K562 (cell line): ENCODE measurements around the gene FAHD2A. TPM values are rescaled to one million over a fixed set of nuclear protein-coding genes. Genes with fewer than 3 reads are reported as not detected.

Experiments used
- ATAC-seq: fragments of 200-7000 bp; cut with Tn5 transposase; 3 replicates; pipeline ENCODE4 v1.9.1; 2020; ENCODE audit warnings: moderate library complexity
- BruUV-seq: library from RNA; stranded (reverse); fragments of 400-500 nt; replicated peaks from 2 replicates; lab custom pipeline; 2021; lab: Mats Ljungman, UMichigan
- CTCF ChIA-PET: fragments of 300-600 bp; formaldehyde crosslinking; extraction: SDS; loops from one replicate; lab custom pipeline; 2021; ENCODE audit warnings: low intra/inter-chr PET ratio; lab: Yijun Ruan, JAX
- POLR2A ChIA-PET: fragments of 300-600, 350-650 bp; sonication (Branson Sonifier 250); formaldehyde crosslinking; extraction: SDS; loops from one replicate; lab custom pipeline; 2021; ENCODE audit warnings: antibody characterized with exemption, inconsistent platforms; lab: Yijun Ruan, JAX
- DNase-seq, 4 experiments: peaks; one replicate each; pipeline versions ENCODE4 v3.0.0 to v3.0.0-alpha.2; 2011 to 2018; ENCODE audit warnings: low spot score in 3 of 4, mixed read lengths in 3 of 4; ENCODE audit errors: extremely low read depth in 1 of 4
- FAIRE-seq: peaks from 2 replicates; lab custom pipeline; 2011; peaks lifted over from hg19 to GRCh38; lab: Jason Lieb, UNC
- H2AFZ ChIP-seq: 2 replicates; pipeline ENCODE4 v1.6.0; 2011; ENCODE audit warnings: low read depth, low read length, control low read depth, inconsistent platforms
- H3K27ac ChIP-seq: fragments of 200-600 bp; 3 replicates; pipeline ENCODE4 v1.8.0; 2011; ENCODE audit warnings: low read depth, mild to moderate bottlenecking, control low read depth, inconsistent platforms, low read length, moderate library complexity, mixed read lengths; ENCODE audit errors: extremely low read depth
- H3K27me3 ChIP-seq, 2 experiments: fragments of 300-600 bp in 1 of 2; 2 replicates in 1 of 2; 3 replicates in 1 of 2; pipeline versions ENCODE4 v1.6.0 to v1.8.0; 2011; ENCODE audit warnings: inconsistent platforms in 2 of 2, low read length in 2 of 2, mild to moderate bottlenecking in 1 of 2, mixed read lengths in 1 of 2, moderate library complexity in 1 of 2; ENCODE audit not compliant: control insufficient read depth in 2 of 2, insufficient read depth in 2 of 2
- H3K36me3 ChIP-seq: fragments of 300-600 bp; 3 replicates; pipeline ENCODE4 v1.8.0; 2011; ENCODE audit warnings: mild to moderate bottlenecking, low read length, inconsistent platforms; ENCODE audit not compliant: control insufficient read depth, insufficient read depth
- H3K4me1 ChIP-seq, 2 experiments: fragments of 200-600 bp in 1 of 2; replicated peaks in 1 of 2; 2 replicates in 1 of 2; 3 replicates in 1 of 2; pipeline versions ENCODE4 v1.5.1 to v1.8.0; 2011; ENCODE audit warnings: inconsistent platforms in 2 of 2, low read length in 2 of 2, mild to moderate bottlenecking in 1 of 2, mixed read lengths in 1 of 2, moderate library complexity in 1 of 2; ENCODE audit not compliant: control insufficient read depth in 2 of 2, insufficient read depth in 2 of 2
- H3K4me2 ChIP-seq: 2 replicates; pipeline ENCODE4 v1.6.1; 2011; ENCODE audit warnings: low read length, control low read depth, inconsistent platforms, mixed read lengths; ENCODE audit not compliant: insufficient read depth
- H3K4me3 ChIP-seq: fragments of 200-600 bp; sonication (generic), shearing (Covaris generic); 2 replicates; pipeline ENCODE4 v1.5.1; 2016; ENCODE audit warnings: control low read depth, inconsistent platforms
- H3K79me2 ChIP-seq: fragments of 200-600 bp; 3 replicates; pipeline ENCODE4 v1.8.0; 2011; ENCODE audit warnings: low read length, inconsistent platforms; ENCODE audit not compliant: control insufficient read depth, insufficient read depth
- H3K9ac ChIP-seq, 2 experiments: 2 replicates each; pipeline versions ENCODE4 v1.6.0 to v1.6.1; 2011; ENCODE audit warnings: low read depth in 2 of 2, low read length in 2 of 2, control low read depth in 1 of 2, inconsistent platforms in 1 of 2, mild to moderate bottlenecking in 1 of 2, mixed read lengths in 1 of 2; ENCODE audit not compliant: insufficient read depth in 1 of 2
- H3K9me1 ChIP-seq: one replicate; pipeline ENCODE4 v1.6.0; 2011; ENCODE audit warnings: inconsistent platforms, mild to moderate bottlenecking, low read length, moderate library complexity; ENCODE audit not compliant: control insufficient read depth, insufficient read depth
- H3K9me3 ChIP-seq: replicated peaks from 2 replicates; pipeline ENCODE4 v1.5.1; 2011; ENCODE audit warnings: low read depth, low read length, inconsistent platforms; ENCODE audit not compliant: control insufficient read depth, insufficient read depth
- H4K20me1 ChIP-seq: replicated peaks from 2 replicates; pipeline ENCODE4 v1.6.1; 2011; ENCODE audit warnings: low read length, inconsistent platforms, mixed read lengths; ENCODE audit not compliant: control insufficient read depth, insufficient read depth
- CBX3 ChIP-seq, 2 experiments: IDR thresholded peaks; 1 replicate in 1 of 2; 2 replicates in 1 of 2; pipeline ENCODE4 v1.6.1; 2012; ENCODE audit warnings: inconsistent platforms in 2 of 2, low read length in 2 of 2, borderline replicate concordance in 1 of 2, control low read depth in 1 of 2
- CTCF ChIP-seq, 3 experiments: IDR thresholded peaks in 2 of 3; conservative IDR thresholded peaks in 1 of 3; 2 replicates each; pipeline ENCODE4 v1.5.1; 2011 to 2012; ENCODE audit warnings: low read length in 3 of 3, mild to moderate bottlenecking in 3 of 3, control low read depth in 2 of 3, improper control_type of control experiment in 1 of 3, inconsistent platforms in 1 of 3, low read depth in 1 of 3, mixed read lengths in 1 of 3, moderate library complexity in 1 of 3; ENCODE audit not compliant: insufficient read depth in 2 of 3
- WGBS: fragments of 100-300 bp; shearing (Covaris generic); methylation state at CpG from one replicate; pipeline ENCODE4 v1.1.6; 2016; ENCODE audit warnings: low coverage, mixed read lengths; ENCODE audit not compliant: insufficient coverage; ENCODE audit errors: missing lambda C conversion rate; 5-methylcytosine and 5-hydroxymethylcytosine counted together
- in situ Hi-C: fragments of 300-500 bp; cut with MboI; formaldehyde crosslinking; loops from 4 replicates; pipeline ENCODE4 v1.15.0; 2018; ENCODE audit warnings: inconsistent platforms, mixed read lengths
- intact Hi-C: fragments of 100-400 bp; cut with micrococcal nuclease; formaldehyde crosslinking; loops from 2 replicates; pipeline ENCODE4 v1.14.2; 2022
- polyA plus RNA-seq, 8 experiments: library from polyadenylated mRNA; depleted of rRNA in 4 of 8; stranded (reverse) in 5 of 8; unstranded in 3 of 8; fragments of >200 nt; fragmentation: Nextera tagmentation in 2 of 8; fragmentation: Illumina TruSeq in 1 of 8; extraction: Ambion mirVana in 2 of 8; extraction: Trizol in 1 of 8; gene quantifications; 2 replicates each; pipeline versions ENCODE4 v1.2.1 to v1.2.3, GENCODE V29; 2011 to 2014; ENCODE audit warnings: inconsistent platforms in 1 of 8, missing spikeins in 1 of 8
- total RNA-seq, 7 experiments: library from RNA; depleted of rRNA in 6 of 7; stranded (reverse); fragments of >200 nt in 6 of 7; fragmentation: Illumina TruSeq in 2 of 7; extraction: Trizol in 2 of 7; gene quantifications; 2 replicates each; pipeline versions ENCODE4 v1.2.1 to v1.2.3, GENCODE V29; 2011 to 2021; ENCODE audit warnings: low replicate concordance in 1 of 7

Gene FAHD2A
- total and polyA plus RNA-seq, 9 of the 15 experiments (the other 6 are each of a cell fraction or from before 2014, with no cell fraction given): 13.8 to 41.0 (median 30.4) TPM

GRCh38 chr2:95388091-95388692 is 14.3 kb upstream of the FAHD2A start:
- Histone ChIP-seq H3K9me3 (no peaks in the 10 kb centered on the region), H3K9me1 (no peaks in the 10 kb centered on the region), H3K4me3 (no peak overlapping the region), H3K36me3 (no peaks in the 10 kb centered on the region), H3K9ac (no peak overlapping the region), H3K27me3 (peaks cover 10 to 48% of the 10 kb centered on the region in 2 experiments; a peak in 3 of 5 replicates), H3K79me2 (no peaks in the 10 kb centered on the region), H3K4me2 (no peak overlapping the region), H3K4me1 (peaks cover 0 to 12% of the 10 kb centered on the region in 2 experiments; a peak in 2 of 5 replicates), H3K27ac (no peak overlapping the region), H2AFZ (no peak overlapping the region), H4K20me1 (no peaks in the 10 kb centered on the region)
- TF ChIP-seq CBX3 (IDR thresholded peaks at IDR 0.05; ENCODE audit: borderline replicate concordance in 1 of 2, low read length in 2 of 2): no peak
- TF ChIP-seq CTCF (IDR thresholded peaks at IDR 0.05 in 2 of 3, conservative IDR thresholded peaks at IDR 0.05 in 1 of 3; ENCODE audit: insufficient read depth in 2 of 3, low read depth in 1 of 3, low read length in 3 of 3): peak in 1 of 3 experiments; percentile 2; a peak in 1 of 6 replicates
- intact Hi-C loops (loop anchor here (2.0 to 10.0 kb wide), 2 partner anchors 65 to 337 kb away; no protein-coding TSS in a partner anchor), in situ Hi-C loops (no loop called here)
- FAIRE-seq (no peak), DNase-seq (no peak), ATAC-seq (no peak)
- 1% methylated on average over 11 of the region's 14 CpGs for WGBS
- no TSS peak for BruUV-seq
- ChIA-PET POLR2A (interaction anchor here (0.6 kb wide), 1 partner anchor 283 kb away, joined by 3 read pairs; no protein-coding TSS in a partner anchor), CTCF (interaction anchor here (0.8 kb wide), 1 partner anchor 15 kb away, joined by 3 read pairs; no protein-coding TSS in a partner anchor)
